ENCODE data around the gene BATF3. TPM values are rescaled to one million over a fixed set of nuclear protein-coding genes. Genes with fewer than 3 reads are reported as not detected.

BATF3 gene
- total RNA-seq = 1 to 10 TPM; 2.2 to 9.0 (median 3.4) TPM

- no peaks in the 10 kb centered on the region for H3K36me3 ChIP-seq
- peak within 1 kb of the TSS; percentile 51 to 62 (median 56) for H3K4me3 ChIP-seq
- TF ChIP-seq POLR2A (IDR thresholded peaks at IDR 0.05) (no peak), EP300 (IDR thresholded peaks at IDR 0.05) (no peak), CTCF (IDR thresholded peaks at IDR 0.05) (no peak)
- peaks cover 0 to 28% (median 10%) of the 10 kb centered on the region in 4 donors for H3K4me1 ChIP-seq
- H3K27me3 ChIP-seq = no peaks in the 10 kb centered on the region
- H3K27ac ChIP-seq = peak within 1 kb of the TSS; percentile 50 to 82 (median 70)
- peak in 1 of 2 donors; percentile 14 for DNase-seq (ENCODE audit: low spot score in 2 of 2)
- no peaks in the 10 kb centered on the region for H3K9me3 ChIP-seq
- 0 to 3% methylated on average over 31 to 61 of the region's 79 CpGs for WGBS, 2 donors
These were observed at the start of gene BATF3 for GRCh38 chr1:212699625-212700222. Gene BATF3, minus strand, starts transcription at chr1:212699840. Its CDS starts 78 bp downstream, at chr1:212699762.

- H3K4me3 ChIP-seq = no peak overlapping the region
- WGBS, 2 donors = 96 to 100% methylated on average over 3 of the region's 3 CpGs
These were observed 46.9 kb upstream of the BATF3 start for GRCh38 chr1:212746546-212746945.

GRCh38 chr1:212745303-212745702 is 45.7 kb upstream of the BATF3 start:
- no peak overlapping the region for H3K4me3 ChIP-seq
- H3K27ac ChIP-seq = no peak overlapping the region
- DNase-seq (ENCODE audit: low spot score in 2 of 2) = no peak
- peaks cover 0 to 19% (median 0%) of the 10 kb centered on the region in 3 donors for H3K36me3 ChIP-seq
- no peaks in the 10 kb centered on the region for H3K27me3 ChIP-seq
- H3K4me1 ChIP-seq = peaks cover 0 to 10% (median 0%) of the 10 kb centered on the region in 4 donors
- TF ChIP-seq EP300 (IDR thresholded peaks at IDR 0.05) (no peak), CTCF (IDR thresholded peaks at IDR 0.05) (no peak), POLR2A (IDR thresholded peaks at IDR 0.05) (no peak)
- no peaks in the 10 kb centered on the region for H3K9me3 ChIP-seq

More at GRCh38 chr1:212746546-212746945, 46.9 kb upstream of the BATF3 start:
- TF ChIP-seq POLR2A (IDR thresholded peaks at IDR 0.05) (no peak), EP300 (IDR thresholded peaks at IDR 0.05) (no peak), CTCF (IDR thresholded peaks at IDR 0.05) (no peak)
- Histone ChIP-seq H3K27me3 (no peaks in the 10 kb centered on the region), H3K9me3 (no peaks in the 10 kb centered on the region), H3K27ac (no peak overlapping the region), H3K36me3 (peaks cover 0 to 14% (median 0%) of the 10 kb centered on the region in 3 donors), H3K4me1 (peaks cover 0 to 13% (median 0%) of the 10 kb centered on the region in 4 donors)
- DNase-seq (ENCODE audit: low spot score in 2 of 2) = no peak

- Histone ChIP-seq H3K9me3 (no peaks in the 10 kb centered on the region), H3K27me3 (no peaks in the 10 kb centered on the region), H3K4me3 (no peak overlapping the region), H3K36me3 (peaks cover 0 to 19% (median 0%) of the 10 kb centered on the region in 3 donors), H3K4me1 (no peaks in the 10 kb centered on the region), H3K27ac (no peak overlapping the region)
- no peak for TF ChIP-seq POLR2A (IDR thresholded peaks at IDR 0.05)
- no peak for TF ChIP-seq EP300 (IDR thresholded peaks at IDR 0.05)
- TF ChIP-seq CTCF (IDR thresholded peaks at IDR 0.05) = no peak
- WGBS, 2 donors = 75 to 86% methylated on average over 4 of the region's 4 CpGs
- DNase-seq (ENCODE audit: low spot score in 2 of 2) = no peak
These were observed 44.3 kb upstream of the BATF3 start for GRCh38 chr1:212743901-212744475.

GRCh38 chr1:212738330-212738729 is 38.7 kb upstream of the BATF3 start:
- DNase-seq (ENCODE audit: low spot score in 2 of 2) = no peak
- no peak for TF ChIP-seq EP300 (IDR thresholded peaks at IDR 0.05)
- TF ChIP-seq POLR2A (IDR thresholded peaks at IDR 0.05) = no peak
- no peak for TF ChIP-seq CTCF (IDR thresholded peaks at IDR 0.05)

More at GRCh38 chr1:212738330-212738729, 38.7 kb upstream of the BATF3 start:
- no peak overlapping the region for H3K27ac ChIP-seq
- H3K4me1 ChIP-seq = peaks cover 0 to 12% (median 0%) of the 10 kb centered on the region in 4 donors
- H3K36me3 ChIP-seq = peaks cover 0 to 12% (median 0%) of the 10 kb centered on the region in 3 donors
- H3K9me3 ChIP-seq = no peaks in the 10 kb centered on the region
- no peaks in the 10 kb centered on the region for H3K27me3 ChIP-seq
- no peak overlapping the region for H3K4me3 ChIP-seq
- WGBS, 2 donors = 56 to 74% methylated on average over 1 of the region's 1 CpG
